ENCODE data around the gene ZMYM3.
"Not testable (repeated sequence)": the region's sequence is repeated elsewhere in the genome, so short reads cannot be mapped to it uniquely, and the experiment has no call there.

The ZMYM3 gene

DNA sequence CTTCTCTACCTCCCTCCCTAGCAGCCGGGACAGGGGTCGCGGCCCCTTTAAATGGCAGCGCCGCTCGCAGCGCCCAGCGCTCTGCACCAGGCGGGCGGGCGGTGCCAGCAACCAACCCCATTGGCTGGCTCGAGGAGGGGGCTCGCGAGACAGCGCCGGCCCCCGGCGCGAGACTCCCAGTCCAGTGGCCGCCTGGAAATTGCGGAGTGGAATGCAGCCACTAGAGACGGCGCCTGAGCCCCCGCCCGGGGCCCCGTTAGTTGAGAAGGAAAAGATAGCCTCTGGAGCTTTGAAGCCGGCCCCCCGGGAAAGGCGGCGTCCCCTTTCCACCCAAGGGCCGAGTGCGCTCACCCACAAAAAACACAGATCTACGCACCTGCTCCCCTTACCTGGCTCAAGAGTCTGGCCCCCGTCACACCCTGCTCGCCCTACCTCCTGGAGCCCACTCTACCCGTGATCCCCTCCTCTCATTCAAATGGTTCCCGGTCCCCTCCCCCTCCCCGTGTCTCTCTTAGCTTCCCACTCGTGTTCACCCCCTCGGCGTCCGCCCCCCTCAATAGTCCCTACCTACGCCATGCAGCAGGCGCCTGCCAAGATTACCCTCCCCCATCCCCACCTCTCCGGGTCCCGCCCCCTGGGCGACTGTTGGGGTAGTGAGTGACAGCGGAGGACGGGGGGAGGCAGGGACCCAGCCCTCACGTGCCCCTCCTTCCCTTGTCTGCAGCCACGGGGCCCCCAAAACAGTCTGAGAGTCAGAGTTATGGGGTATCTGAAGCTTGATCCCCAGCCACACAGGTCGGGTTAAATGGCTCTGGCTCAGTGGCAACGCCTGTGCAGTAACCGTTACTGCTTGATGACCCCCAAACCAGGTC is at the start of gene ZMYM3:
TSS of gene ZMYM3 (minus strand) at position 49 of the 872 bp plus-strand sequence. CDS start 885 bp downstream, outside the sequence.
- peak; percentile 56 to 67 for DNase-seq

DNA sequence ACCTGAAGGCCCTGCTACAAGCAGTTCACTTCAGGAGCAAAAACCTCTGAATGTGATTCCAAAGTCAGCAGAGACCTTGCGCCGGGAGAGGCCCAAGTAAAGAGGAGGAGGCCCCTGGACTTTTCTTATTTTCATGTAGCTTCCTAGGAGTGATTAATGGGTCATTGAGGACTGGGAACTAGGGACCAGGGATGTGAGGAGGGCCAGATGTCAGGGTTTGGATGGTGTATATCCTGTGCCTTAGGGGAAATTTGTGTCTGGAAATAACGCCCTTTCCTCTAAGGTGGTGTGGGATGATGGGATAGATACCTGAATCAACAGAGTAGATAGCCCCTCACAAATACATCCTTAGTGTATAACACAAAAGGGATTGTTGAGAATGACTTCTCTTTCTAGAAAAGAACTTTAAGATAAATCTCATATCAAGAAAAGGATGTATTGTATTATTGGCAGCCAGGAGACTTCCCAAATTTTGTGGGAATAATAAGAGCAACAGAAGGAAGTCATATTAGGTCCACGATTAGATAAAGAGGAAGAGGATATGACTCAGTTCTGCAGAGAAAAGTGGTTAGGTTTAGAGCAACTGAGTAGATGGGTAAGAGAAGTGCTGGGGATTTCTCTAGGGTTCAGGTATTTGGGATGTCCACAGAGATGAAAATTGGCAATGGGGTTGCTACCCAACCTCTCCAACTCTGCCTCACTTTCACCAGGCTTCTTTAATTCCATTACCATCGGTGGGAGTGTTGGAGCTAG is 48.7 kb upstream of the ZMYM3 start:
- DNase-seq: peak; percentile 5 to 10

DNA sequence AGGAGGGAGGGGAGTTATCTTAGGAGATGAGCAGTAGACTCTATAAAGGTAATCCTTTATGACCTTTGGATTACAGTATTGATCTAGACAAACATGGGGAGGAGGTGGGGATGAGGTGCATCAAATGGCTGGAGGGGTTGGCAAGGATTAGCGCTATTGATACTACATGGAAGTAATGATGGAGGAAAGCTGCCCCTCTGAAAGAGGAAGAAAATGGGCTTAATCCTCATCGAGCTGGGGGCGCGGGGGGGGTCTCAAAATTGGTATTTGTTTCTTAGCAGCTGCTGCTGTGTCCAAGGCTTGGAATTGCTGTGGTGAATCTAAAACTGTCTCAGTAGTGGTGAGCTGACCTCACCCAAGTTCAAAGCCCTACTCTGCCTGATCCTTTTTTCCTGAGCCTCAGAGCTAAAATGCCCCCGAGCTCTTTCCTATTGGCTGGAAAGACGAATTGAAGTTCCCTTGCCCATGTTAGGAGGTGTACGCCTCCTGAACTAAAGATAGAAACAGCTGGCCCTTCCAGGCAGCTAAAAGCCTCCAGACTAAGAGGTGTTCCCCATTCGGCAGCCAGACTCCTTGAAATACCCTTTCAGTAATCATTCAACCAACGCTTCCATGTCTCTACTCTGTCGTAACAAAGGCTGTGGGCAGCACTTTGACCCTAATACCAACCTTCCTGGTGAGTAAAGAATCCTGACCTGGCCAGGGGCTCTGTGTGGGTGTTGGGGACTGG is 47.4 kb upstream of the ZMYM3 start, which contains the start of gene ITGB1BP2:
TSS of gene ITGB1BP2 (plus strand) at position 556 of the 730 bp plus-strand sequence. CDS start at position 613, 57 bp downstream.
- DNase-seq: no peak

DNA sequence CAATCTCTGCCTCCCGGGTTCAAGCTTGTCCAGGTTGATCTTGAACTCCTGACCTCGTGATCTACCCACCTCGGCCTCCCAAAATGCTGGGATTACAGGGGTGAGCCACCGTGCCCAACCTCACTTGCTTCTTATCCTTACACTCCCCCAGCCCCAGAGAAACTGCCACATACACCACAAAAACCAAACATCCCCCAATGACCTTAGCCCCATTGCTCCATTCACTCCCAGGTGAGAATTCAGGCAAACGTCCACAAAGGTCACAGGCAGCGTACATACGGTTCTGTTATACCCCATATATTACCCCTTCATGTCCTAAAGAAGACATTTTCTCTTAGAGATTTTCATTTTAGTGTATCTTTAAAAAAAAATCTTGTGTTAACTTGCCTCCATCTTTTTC is 46.6 kb upstream of the ZMYM3 start:
- not testable (repeated sequence) for DNase-seq

DNA sequence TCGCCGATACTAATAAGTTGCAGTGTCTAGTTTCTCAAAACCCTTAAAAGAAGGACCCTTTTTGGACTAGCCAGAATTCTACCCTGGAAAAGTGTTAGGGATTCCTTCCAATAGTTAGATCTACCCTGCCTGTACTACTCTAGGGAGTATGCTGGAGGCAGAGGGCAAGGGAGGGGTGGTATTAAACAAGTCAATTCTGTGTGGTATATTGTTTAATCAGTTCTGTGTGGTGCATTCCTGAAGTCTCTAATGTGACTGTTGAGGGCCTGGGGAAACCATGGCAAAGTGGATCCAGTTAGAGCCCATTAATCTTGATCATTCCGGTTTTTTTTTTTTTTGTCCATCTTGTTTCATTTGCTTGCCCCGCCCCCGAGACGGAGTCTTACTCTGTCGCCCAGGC is 46.1 kb upstream of the ZMYM3 start:
- not testable (repeated sequence) for DNase-seq

DNA sequence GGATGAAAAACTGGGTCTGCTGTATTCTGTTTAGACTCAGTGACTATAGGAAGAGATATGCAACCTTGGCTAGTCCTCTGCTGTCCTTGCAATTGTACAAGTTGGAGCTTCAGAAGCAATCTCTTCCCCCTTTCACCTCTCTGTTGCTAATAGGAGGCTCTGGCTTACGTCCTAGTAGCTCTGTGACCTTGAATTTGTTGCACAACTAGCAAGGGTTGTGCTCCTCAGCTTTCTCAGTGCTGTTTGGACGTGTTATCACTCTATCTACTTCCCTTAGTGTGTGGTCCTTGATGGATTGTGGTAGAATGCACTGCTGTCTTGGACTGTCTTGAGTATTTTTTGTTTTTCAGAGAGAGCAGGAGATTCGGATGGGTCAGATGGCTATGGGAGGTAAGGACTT is 44.2 kb upstream of the ZMYM3 start:
- no peak for DNase-seq

DNA sequence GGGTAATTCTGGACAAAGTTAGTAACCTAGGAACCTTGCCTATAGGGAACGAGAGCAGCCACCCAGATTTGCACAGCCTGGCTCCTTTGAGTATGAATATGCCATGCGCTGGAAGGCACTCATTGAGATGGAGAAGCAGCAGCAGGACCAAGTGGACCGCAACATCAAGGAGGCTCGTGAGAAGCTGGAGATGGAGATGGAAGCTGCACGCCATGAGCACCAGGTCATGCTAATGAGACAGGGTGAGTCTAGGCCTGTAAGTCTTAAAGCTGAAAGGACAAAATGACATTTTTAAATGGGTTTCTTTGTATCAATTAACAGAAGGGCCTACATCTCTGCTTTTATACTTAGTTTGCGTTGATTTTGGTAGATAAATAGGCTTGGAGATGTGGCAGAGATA is 42.9 kb upstream of the ZMYM3 start:
- DNase-seq: no peak

DNA sequence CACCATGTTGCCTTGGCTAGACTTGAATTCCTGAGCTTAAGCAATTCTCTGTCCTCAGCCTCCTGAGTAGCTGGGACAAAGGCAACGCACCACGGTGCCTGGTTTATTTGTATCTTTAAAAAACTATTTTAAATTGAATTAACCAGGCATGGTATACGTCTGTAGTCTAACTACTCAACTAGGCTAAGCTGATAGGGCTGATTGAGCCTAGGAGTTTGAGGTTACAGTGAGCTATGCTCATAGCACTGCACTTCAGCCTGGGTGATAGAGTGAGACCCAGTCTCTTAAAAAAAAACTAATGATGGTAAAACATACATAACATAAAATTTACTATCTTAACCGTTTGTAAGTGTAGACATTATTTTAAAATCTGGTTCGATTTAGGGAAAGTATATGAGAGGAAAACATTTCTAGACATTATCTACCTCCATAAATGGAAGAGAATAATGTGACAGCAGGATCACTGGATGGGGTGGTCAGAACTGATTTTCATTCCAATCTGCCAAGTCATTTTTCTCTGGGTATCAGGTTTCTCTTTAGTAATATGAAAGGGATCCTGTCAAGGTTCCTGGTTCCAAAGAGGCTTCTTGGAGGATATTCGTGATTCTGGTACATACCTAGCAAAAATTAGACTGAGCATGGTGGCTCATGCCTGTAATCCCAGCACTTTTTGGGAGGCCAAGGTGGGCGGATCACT is 38.9 kb upstream of the ZMYM3 start:
- DNase-seq: no peak

DNA sequence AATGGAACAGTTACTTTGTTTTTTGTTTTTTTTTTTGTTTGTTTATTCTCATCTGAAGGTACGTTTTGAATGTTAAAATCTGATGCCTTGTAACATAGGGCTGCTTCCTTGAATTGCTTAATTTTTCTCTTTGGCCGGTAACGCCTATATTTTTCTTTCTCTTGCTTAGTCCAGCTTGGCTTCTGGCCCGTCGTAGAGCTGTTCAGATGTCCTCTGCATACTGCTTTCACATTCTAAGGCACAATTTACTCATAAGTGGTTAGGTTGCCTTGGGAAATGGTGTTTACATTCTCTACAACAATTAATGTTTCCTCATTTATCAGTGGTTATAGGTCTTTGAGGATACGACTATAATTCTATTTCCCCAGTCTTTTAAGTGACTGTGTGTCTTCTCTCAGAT is 37.4 kb upstream of the ZMYM3 start:
- no peak for DNase-seq

DNA sequence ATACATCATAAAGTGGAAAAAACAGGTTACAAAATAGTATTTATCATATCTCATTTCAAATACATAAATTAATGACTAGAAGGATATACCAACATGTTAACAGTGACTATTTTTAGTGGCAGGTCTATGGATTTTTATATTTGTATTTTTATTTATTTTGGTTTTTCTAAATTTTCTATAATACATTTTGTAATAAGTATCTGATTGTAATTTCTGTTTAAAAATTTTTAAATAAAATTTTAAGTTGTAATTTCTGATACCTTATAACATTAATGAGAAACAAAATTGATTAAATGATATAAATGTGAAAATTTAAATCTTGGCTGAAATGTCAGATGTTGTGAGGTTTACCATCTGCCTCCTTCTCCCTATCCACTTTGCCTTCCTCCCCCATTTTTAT is 32.0 kb upstream of the ZMYM3 start:
- no peak for DNase-seq

DNA sequence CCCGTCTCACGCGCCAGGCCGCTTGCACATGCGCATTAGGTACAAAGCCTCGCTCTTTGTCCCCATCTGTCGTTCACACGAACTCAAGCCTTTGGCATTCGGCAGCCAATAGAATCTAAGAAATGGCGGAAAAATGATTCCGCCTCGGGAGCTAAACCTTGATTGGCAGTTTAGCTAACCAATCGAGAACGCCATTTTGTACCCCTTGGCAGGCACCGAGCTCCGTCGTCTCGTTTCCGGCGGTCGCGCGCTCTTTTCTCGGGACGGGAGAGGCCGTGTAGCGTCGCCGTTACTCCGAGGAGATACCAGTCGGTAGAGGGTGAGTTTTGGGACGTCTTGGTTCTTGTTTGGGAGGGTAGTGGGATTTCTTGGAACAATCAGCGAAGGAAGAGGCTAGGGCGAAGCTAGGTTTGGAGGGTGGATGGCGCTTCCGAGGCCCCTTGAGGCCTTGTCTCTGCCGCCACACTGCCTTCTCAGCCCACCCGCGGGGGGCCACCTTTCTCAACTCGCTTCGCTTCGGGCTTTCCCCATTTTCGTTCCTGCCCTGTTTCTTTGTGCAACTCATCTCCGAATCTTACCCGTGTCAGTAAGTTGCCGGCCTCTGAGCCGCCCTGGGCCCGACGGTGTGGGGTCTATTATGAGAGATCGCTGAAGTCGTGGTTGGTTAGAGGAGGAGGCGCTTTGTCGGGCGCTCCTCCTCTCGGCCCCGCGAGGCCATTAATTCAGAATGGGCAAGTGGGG is 29.6 kb upstream of the ZMYM3 start, which contains the start of gene NONO:
TSS of gene NONO (plus strand) at position 233 of the 741 bp plus-strand sequence. CDS start 7,003 bp downstream, outside the sequence.
- peak; percentile 85 for DNase-seq

DNA sequence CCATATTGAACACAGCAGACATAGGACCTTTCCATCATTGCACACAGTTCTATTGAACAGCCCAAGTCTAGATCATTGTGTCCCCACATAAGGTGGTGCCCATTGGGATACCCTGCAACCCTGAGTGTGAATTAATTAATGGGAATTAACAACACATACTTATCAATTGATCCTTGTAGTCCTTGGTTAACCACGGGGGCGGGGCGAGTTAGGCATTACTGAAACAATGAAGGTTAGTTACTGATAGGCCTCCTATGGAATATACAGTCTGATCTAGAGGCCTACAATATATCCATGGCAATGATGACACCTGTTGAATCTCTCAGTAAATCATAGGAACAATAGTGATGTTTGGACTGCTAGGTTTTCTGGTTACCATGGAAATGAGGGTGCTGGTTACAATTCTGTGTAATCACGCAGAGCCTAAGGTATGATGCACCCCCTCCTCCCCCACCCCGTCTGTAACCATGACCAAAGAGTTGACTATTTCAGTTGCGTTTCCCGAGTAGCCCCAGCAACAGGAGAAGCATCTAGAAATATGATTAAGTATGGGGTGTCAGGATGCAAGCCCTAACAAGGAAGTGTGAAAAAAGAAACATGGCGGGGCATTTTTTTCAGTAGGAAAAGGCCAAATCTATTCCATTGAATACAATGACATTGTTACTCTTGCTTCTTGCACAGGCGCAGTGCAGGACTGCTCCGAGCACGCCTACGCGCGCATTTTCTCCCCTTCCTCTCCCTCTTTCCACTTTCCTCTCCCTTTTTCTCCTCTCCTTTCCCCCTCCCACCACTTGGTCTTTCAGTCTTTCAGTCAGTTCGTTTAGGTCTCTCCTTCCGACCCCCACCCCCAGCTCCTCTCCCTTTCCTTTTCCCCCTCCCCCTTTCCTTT is 28.8 kb upstream of the ZMYM3 start:
- DNase-seq: peak in 1 of 2 experiments; percentile 71

DNA sequence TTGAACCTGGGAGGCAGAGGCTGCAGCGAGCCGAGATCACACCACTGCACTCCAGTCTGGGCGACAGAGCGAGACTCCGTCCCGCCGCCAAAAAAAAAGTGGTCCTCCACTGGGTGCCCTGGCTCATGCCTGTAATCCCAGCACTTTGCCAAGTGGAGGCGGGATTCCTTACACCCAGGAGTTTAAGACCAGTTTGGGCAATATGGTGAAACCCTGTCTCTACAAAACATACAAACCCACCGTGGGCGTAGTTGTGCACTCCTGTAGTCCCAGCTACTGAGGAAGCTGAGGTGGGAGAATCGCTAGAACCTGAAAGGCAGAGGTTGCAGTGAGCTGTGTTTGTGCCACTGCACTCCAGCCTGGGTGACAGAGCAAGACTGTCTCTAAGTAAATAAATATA is 27.4 kb upstream of the ZMYM3 start:
- not testable (repeated sequence) for DNase-seq

DNA sequence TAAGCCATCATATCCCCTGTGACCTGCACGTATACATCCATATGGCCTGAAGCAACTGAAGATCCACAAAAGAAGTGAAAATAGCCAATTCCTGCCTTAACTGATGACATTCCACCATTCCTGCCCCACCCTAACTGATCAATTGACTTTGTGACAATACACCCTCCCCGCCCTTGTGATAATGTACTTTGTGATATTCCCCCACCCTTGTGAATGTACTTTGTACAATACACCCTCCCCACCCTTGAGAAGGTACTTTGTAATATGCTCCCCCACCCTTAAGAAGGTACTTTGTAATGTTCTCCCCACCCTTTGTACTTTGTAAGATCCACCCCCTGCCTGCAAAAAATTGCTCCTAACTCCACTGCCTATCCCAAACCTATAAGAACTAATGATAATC is 18.4 kb upstream of the ZMYM3 start:
- DNase-seq: not testable (repeated sequence)

DNA sequence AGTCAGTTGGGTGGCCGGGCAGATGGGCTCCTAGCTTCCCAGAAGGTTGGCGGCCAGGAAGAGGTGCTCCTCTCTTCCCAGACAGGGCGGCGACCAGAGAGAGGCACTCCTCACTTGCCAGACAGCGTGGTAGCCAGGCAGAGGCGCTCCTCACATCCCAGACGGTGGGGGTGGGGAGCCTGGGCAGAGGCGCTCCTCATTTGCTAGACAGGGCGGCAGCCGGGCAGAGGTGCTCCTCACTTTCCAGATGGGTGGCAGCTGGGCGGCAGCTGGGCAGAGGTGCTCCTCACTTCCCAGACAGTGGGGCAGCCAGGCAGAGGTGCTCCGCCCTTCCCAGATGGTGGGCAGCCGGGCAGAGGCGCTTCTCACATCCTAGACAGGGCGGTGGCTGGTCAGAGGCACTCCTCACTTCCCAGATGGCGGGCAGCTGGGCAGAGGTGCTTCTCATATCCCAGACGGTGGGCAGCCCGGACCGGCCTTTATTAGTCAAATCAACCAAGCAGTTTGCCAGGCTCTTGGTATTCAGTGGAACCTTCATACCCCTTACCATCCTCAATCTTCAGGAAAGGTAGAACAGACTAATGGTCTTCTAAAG is 16.0 kb upstream of the ZMYM3 start:
- DNase-seq: no peak

DNA sequence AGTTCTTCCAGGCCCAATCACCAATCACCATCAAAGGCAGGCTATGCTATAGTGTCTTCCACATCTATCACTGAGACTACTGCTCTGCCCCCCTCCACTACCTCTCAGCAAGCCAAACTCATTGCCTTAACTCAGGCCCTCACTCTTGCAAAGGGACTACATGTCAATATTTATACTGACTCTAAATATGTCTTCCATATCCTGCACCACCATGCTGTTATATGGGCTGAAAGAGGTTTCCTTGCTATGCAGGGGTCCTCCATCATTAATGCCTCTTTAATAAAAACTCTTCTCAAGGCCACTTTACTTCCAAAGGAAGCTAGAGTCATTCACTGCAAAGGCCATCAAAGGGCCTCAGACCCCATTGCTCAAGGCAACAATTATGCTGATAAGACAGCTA is 14.7 kb upstream of the ZMYM3 start:
- DNase-seq: not testable (repeated sequence)

DNA sequence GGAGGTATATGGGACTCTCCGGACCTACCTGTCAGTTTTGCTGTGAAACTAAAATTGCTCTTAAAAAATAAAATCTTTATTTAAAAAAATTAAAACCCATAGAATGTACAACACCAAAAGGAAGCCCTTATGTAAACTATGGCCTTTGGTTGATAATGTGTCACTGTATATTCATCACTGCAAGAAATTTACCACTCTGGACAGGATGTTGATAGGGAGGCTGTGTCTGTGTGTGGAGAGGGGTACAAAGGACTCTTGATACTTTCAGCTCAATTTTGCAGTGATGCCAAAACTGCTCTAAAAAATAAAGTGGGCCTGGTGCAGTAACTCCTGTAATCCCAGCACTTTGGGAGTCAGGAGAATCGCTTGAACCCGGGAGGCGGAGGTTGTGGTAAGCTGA is 2.9 kb upstream of the ZMYM3 start:
- no peak for DNase-seq

DNA sequence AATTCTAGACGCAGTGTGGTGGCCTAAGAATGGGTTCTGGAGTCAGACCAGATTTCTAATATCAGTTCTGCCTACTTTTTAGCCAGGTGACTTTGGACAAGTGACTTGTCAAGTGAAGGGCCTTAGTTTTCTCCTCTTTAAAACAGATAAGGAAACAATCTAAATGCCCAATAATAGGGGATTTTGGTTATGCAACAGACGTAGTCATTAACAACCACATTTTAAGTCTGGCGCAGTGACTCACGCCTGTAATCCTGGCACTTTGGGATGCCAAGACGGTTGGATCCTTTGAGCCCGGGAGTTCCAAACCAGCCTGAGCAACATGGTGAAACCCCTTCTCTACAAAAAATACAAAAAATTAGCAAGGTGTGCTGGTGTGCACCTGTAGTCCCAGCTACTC is 2.1 kb upstream of the ZMYM3 start:
- DNase-seq: no peak

DNA sequence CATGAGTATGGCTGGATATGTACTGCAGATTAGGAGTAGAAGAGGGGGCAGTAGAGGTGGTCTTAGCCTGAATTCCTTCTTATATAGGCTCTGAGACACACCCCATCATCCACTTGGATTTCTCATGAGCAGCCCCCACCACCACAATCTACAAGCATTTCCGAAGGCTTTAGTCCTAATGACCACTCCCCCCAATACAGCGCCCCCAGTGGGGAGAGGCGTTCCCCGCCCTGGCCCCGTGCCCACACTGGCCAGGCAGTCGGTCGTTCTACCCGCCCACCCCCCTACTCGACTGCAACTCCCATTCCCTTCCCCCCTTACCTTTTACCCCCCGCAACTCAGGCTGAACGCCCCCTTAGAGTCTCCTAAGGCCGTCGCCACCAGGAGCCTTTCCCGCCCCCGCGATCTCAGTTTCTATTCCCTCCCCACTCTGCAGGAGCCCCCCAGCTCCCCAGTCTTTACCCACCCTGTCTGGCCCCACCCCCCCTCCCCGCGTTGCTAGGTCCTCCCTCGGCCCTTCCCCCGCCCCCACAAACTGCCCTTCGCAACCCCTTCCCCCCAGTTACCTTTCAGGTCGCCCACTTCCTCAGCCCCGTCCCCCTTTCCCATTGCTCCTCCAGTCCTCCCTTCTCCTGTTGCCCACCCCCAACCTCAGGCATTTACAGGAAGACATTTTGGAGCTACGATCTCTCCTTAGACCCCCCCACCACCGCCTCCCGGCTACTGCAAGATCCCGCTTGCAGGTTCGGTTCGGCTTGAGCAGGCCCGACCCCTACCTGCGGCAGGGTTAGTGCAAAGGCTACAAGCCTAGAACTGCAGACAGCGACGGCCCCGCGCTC is 468 bp downstream of the ZMYM3 start:
- DNase-seq: peak in 1 of 2 experiments; percentile 25

Data from AML-193 (cell line).